Keratinocyte (primary cell): ENCODE data around the gene COL4A4.

Experiments
- EZH2 ChIP-seq: IDR thresholded peaks from one replicate; pipeline ENCODE4 v1.6.1; 2012; ENCODE audit warnings: inconsistent platforms, mild to moderate bottlenecking, low read length, moderate library complexity
- TF ChIP-seq, protein P1 (sequence below), 3 experiments: IDR thresholded peaks in 1 of 3; conservative IDR thresholded peaks in 1 of 3; optimal IDR thresholded peaks in 1 of 3; 2 replicates in 2 of 3; 3 replicates in 1 of 3; pipeline versions ENCODE3 to v1.5.1; 2011; ENCODE audit warnings: low read length in 3 of 3, mild to moderate bottlenecking in 3 of 3, moderate library complexity in 2 of 3, control low read depth in 1 of 3, inconsistent platforms in 1 of 3; ENCODE audit not compliant: insufficient read depth in 2 of 3; ENCODE audit errors: extremely low read depth in 1 of 3

DNA sequence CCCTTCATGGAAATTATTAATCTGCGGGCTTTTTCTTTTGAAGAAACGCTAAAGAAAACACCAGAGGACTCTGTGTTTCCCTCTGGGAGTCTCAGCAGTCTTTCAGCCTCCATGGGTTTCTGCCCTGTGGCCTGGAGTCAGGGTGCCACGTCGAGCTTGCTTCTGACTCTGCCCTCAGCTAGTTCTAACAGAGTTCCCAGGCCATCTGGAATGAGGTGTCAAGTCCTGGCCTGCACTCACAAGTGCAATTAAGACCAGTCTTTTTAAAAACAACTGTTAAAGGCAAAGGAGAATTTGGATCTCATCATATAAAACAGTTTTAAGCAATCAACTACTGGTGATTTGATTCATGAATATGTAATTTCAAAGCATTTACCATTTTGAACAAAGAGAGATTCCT lies 170.8 kb downstream of the COL4A4 start:
- TF ChIP-seq, protein P1, sequence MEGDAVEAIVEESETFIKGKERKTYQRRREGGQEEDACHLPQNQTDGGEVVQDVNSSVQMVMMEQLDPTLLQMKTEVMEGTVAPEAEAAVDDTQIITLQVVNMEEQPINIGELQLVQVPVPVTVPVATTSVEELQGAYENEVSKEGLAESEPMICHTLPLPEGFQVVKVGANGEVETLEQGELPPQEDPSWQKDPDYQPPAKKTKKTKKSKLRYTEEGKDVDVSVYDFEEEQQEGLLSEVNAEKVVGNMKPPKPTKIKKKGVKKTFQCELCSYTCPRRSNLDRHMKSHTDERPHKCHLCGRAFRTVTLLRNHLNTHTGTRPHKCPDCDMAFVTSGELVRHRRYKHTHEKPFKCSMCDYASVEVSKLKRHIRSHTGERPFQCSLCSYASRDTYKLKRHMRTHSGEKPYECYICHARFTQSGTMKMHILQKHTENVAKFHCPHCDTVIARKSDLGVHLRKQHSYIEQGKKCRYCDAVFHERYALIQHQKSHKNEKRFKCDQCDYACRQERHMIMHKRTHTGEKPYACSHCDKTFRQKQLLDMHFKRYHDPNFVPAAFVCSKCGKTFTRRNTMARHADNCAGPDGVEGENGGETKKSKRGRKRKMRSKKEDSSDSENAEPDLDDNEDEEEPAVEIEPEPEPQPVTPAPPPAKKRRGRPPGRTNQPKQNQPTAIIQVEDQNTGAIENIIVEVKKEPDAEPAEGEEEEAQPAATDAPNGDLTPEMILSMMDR (optimal IDR thresholded peaks at IDR 0.05 in 1 of 3, IDR thresholded peaks at IDR 0.05 in 1 of 3, conservative IDR thresholded peaks at IDR 0.05 in 1 of 3; ENCODE audit: extremely low read depth in 1 of 3, insufficient read depth in 2 of 3, low read length in 3 of 3): no peak
- TF ChIP-seq EZH2: no peak
